Measurements from ENCODE around the gene USP40. TPM values are rescaled to one million over a fixed set of nuclear protein-coding genes. Genes with fewer than 3 reads are reported as not detected.

The USP40 gene
- total RNA-seq, 3 donors from 2014 or later: 30.6 to 32.7 (median 31.2) TPM

DNA sequence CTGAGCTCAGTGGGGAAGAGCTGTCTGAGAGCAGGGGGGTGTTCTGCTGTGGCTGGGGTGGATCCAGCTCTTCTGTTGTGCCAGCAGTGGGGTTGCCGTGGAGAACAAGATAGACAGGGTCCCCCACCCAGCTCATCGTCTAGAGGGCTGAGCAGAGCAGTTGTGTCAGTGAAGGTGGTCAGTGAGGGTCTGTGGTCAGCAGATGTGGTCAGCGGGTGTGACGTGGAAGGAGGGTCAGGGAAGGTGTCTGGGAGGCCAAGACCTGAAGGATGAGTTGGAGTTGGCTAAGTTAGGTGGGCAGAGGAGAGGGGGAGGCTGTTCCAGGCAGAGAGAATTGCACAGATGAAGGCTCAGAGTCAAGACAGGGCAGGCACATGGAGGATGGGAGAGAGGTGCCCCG lies 109.2 kb downstream of the USP40 start:
- Histone ChIP-seq H3K4me1 (ENCODE audit: low read depth) (no peaks in the 10 kb centered on the region), H3K36me3 (ENCODE audit: low read depth) (peaks cover 5% of the 10 kb centered on the region), H3K4me3 (no peak overlapping the region), H3K9me3 (no peaks in the 10 kb centered on the region)
- ATAC-seq: no peak
- peak in 2 of 3 donors; percentile 10 to 22 for DNase-seq
- intact Hi-C loops (cut with DNase I, micrococcal nuclease): no loop called here
- no peak for TF ChIP-seq CTCF (IDR thresholded peaks at IDR 0.05)

- ATAC-seq: no peak
- intact Hi-C loops (cut with DNase I, micrococcal nuclease): no loop called here
- peak in 2 of 3 donors; percentile 15 to 35 for DNase-seq
- TF ChIP-seq CTCF (IDR thresholded peaks at IDR 0.05): no peak
- Histone ChIP-seq H3K36me3 (ENCODE audit: low read depth) (peaks cover 5% of the 10 kb centered on the region), H3K4me1 (ENCODE audit: low read depth) (no peaks in the 10 kb centered on the region), H3K4me3 (no peak overlapping the region), H3K9me3 (no peaks in the 10 kb centered on the region)
Measured at GRCh38 chr2:233456934-233457333, 109.6 kb downstream of the USP40 start.

DNA sequence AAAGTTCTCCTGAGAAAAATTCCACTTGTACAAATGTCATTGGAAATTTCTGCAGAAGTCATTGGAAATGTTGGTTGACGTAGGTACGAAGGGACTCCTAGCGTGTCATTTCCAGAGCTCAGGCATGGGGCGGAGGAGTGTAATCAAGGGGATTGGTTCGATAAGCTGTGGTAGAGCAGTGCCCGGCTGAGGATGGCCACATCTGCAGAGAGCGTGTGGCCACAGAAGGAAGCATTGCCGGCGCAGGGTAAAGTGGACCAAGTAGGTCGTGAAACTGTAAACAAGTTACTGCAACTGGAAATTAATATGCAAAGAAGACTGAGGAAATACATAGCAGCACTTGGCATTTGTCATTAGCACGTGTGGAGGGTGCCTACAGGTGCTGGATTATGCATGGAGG lies 110.5 kb downstream of the USP40 start:
- no peak for TF ChIP-seq CTCF (IDR thresholded peaks at IDR 0.05)
- no peaks in the 10 kb centered on the region for H3K4me1 ChIP-seq (ENCODE audit: low read depth)
- intact Hi-C loops (cut with DNase I, micrococcal nuclease): no loop called here
- peaks cover 5% of the 10 kb centered on the region for H3K36me3 ChIP-seq (ENCODE audit: low read depth)
- H3K4me3 ChIP-seq: no peak overlapping the region
- DNase-seq: no peak
- no peaks in the 10 kb centered on the region for H3K9me3 ChIP-seq
- no peak for ATAC-seq

DNA sequence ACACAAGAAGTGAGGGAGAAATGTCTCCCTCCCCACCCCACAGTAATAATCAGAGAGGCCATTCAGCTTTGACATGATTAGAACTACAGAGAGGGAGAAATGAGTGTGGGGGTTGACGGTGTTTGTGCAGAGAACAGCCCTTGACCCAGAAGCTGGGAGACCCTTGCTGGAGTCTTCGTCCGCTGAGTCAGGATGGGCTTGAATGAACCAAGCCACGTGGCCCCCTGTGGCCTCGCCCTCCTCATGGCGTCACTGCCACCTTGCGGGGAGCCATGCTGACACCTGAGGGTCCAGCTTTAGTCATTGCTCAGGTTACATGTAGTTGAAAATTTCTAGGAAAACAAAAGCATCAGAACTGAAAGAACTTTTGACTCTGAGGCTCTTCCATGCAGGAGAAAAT lies 111.1 kb downstream of the USP40 start:
- Histone ChIP-seq H3K9me3 (no peaks in the 10 kb centered on the region), H3K4me1 (ENCODE audit: low read depth) (no peaks in the 10 kb centered on the region), H3K36me3 (ENCODE audit: low read depth) (peaks cover 5% of the 10 kb centered on the region), H3K4me3 (no peak overlapping the region)
- intact Hi-C loops (cut with DNase I, micrococcal nuclease): no loop called here
- no peak for DNase-seq
- no peak for ATAC-seq
- TF ChIP-seq CTCF (IDR thresholded peaks at IDR 0.05): no peak

DNA sequence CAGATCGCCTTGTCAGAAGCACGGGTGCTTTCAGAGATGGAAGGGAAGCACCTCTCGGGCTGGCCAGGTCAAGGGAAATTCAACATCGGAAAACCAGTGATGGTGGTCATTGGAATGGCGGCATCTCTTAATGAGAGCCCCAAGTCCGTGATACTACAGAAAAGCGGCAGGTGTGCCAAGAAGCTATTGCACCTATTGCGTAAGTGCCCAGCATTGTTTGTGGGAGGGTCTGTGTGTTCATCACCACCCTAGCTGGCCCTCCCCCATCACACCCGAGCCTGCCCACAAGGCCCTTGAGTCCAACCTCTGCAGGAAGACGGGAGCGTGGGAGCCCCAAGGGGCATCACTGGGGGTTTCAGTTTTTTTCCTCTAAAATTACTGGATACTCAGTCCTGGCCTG lies 111.6 kb downstream of the USP40 start:
- peaks cover 5% of the 10 kb centered on the region for H3K36me3 ChIP-seq (ENCODE audit: low read depth)
- DNase-seq (peak in 1 of 3 donors; percentile 15), ATAC-seq (no peak)
- no peak for TF ChIP-seq CTCF (IDR thresholded peaks at IDR 0.05)
- no peaks in the 10 kb centered on the region for H3K9me3 ChIP-seq
- H3K4me3 ChIP-seq: no peak overlapping the region
- no peaks in the 10 kb centered on the region for H3K4me1 ChIP-seq (ENCODE audit: low read depth)
- intact Hi-C loops (cut with DNase I, micrococcal nuclease): no loop called here

DNA sequence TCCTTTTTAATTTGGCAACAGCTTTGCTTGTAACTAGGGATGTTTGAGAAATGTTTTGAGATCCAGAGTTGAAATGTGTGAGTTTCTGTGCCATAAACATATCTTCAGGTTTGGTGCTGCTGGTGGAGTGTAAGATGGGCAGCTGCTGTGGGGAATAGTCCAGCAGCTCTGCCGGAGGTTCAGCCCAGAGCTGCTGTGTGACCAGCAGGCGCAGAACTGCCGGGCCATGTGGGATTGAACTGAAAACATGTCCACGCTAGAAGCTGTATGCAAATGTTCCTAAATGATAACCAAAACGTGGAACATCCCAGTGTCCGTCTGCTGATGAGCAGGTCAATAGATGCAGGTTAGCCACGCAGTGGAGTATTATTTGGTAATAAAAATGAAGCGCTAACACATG lies 112.7 kb downstream of the USP40 start:
- Histone ChIP-seq H3K9me3 (no peaks in the 10 kb centered on the region), H3K36me3 (ENCODE audit: low read depth) (peaks cover 5% of the 10 kb centered on the region), H3K4me3 (no peak overlapping the region), H3K4me1 (ENCODE audit: low read depth) (no peaks in the 10 kb centered on the region)
- ATAC-seq (no peak), DNase-seq (no peak)
- intact Hi-C loops (cut with DNase I, micrococcal nuclease): no loop called here
- TF ChIP-seq CTCF (IDR thresholded peaks at IDR 0.05): no peak

Measured in mucosa of descending colon (tissue), 3 donors.